Activated CD4-positive, alpha-beta T cell treated with anti-CD3 and anti-CD28 coated beads, Interleukin-2, amount 50 U/mL, for 48 hours (primary cell): ENCODE measurements around the gene NDEL1.

Experiments used
- DNase-seq, 2 experiments: peaks; one replicate each; pipeline ENCODE4 v3.0.0-alpha.2; 2020

NDEL1 gene

DNA sequence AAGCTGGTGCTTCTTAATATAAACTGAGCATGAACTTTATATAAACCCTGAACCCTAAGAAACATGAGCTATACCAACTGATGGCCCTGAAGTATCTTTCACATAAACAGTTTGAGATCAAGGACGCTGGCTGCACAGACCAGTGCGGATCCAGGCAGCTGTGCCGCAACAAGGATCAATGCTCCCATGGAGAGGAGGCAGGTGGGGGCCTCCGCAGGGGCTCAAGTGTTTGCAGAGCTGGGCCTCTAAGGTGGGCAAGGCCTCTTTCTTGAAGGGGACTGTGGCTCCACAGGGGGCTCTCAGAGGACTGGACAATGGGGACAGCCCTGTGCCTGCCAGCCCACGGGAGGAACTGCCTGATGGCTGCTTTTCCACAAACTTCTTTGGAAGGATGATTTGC, 46.0 kb downstream of the NDEL1 start:
- no peak for DNase-seq

DNA sequence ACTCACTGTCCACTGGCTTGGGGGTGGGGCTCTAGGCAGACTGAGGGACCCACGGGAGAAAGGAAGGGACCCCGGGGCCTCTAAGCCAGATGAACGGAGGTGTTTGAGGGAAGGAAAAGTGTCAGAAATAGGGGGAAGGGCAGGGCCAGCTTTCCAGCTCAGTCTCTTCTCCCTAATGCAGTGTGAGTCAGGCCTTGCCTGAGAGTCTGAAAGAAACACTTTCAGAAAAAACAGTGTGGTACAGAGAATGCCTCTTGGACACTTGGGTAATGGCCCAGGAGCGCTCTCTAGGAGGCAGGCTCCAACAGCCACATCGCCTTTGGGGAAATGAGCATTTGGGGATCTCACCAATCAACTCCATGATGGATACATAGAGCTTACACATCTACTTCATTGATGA, 46.9 kb downstream of the NDEL1 start:
- no peak for DNase-seq

- no peak for DNase-seq
Measured at GRCh38 chr17:8484465-8484864, 48.8 kb downstream of the NDEL1 start.

DNA sequence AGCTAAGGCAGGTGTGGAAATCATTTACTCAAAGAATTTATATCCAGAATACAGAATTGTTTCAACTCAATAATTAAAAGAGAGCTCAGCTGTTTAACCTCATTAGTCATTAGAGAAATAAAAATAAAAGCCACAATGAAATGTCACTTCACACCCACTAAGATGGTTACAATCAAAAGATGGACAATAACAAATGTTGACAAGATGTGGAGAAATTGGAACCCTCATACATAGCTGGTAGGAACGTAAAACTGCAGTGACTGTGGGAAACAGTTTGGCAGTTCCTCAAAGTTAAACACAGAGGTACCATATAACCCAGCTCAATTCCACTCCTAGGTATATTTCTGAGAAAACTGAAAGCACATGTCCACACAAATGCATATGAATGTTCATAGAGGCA, 49.8 kb downstream of the NDEL1 start:
- DNase-seq, result no peak

DNA sequence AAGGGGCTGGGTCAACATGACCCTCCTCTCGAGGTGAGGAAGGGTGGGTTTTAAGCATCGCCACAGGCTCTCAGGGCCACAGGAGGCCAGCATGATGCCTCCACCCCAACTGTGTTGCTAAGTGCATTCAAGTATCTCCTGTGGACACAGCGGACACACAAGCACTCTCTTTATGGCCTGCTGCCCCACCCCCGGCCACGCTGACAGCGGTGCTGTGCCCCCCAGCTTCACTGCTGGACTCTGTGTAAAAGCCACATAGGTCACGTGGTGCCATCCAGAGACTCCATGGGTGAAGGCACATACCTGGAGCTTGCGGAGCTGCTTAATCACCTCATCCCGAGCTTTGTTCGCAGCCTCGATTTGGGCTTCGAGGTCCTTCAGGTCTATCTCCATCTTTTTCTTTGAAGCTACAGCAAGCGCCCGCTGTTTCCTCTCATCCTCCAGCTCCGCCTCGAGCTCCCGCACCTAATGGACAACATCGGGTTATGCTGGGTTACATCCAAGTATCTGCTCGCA, 51.5 kb downstream of the NDEL1 start:
- DNase-seq, result no peak

DNA sequence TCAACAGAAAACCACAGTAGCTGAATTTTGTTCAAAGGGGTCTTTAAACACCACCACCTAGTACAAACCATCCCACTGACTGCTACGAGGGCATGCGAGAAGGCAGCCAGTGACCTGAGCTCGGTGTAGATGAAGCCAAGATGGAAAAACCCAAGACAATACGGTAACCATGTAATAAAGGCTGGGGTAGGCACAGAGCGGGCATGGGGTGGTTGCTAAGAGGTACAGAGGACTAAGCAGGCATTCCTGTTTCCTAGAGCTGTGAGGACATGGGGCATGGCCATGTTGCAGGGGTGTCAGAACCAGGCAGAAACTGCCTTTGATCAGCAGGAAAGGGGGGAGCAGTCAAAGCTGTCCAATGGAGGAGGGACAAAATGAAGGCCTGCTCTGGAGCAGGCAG, 52.1 kb downstream of the NDEL1 start:
- DNase-seq, result no peak

GRCh38 chr17:8488491-8488890, 52.8 kb downstream of the NDEL1 start:
- no peak for DNase-seq

DNA sequence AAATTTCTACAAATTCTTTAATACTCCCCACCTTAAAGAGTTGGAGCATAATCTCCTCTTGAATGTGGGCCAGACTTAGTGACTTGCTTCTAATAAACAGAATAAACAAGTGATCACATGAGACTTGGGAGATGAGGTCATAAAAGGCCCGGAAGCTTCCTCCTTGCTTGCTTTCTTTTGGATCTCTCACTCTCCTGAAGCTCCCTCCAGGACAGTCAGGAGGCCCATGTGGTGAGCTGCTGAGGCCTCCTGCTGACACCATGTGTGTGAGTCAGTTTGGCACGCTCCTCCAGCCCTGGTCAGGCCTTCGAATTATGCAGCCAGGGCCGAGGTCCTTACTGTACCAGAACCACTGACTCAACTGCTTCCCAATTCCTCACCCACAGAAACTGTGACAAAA, 53.2 kb downstream of the NDEL1 start:
- no peak for DNase-seq

DNA sequence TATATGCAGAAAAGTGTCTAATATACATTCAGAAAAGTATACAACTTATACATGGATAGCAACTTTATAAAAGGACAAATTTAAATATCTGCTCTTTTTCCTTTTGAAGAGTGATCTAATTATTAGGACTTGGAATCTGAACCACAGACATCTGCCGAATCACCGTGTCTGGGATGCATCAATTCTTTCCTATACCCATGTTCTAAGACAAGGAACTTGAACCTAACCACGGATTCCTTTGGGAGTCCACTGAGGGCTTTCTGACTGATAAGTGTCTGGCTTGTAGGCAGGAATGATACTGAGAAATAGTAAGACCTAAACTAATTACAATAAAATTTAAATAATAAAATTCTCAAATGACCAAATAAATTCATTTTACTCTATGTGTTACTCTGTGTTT, 54.2 kb downstream of the NDEL1 start:
- DNase-seq, result no peak

DNA sequence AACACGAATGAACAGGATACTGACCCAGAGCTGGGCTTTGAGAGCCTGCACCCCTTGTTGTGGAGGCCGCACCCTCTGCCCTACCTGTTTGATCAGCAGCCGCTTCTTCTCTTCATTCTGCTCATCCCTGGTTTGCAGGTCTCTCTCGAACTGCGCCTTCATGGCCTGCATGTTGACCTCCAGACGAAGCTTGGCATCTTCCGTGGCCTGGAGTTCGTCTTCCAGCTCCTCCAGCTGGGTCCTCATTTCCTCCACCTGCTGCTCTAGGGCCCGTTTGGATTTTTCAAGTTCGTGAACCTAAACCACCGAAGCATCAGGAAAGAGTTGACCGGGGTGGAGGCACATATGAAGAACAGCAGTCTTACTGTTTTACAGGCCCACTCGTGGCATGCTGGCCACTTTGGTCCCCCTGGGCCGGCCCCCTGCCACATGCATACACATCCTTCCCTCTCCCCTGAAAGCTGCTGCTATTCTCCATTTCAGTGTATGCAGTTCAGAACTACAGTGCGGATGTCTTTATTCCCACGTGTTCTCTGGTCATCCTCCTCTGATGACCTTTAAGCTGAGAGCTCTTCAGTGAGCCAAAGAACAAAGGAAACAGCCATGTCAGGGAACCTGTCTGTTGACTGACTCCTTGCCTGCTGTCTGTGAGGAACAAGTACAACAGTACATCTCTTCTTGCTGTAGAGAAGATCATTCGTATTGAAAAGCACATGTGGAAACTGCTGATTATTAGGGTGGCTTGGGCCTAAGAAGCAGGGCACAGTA, 54.8 kb downstream of the NDEL1 start:
- no peak for DNase-seq

DNA sequence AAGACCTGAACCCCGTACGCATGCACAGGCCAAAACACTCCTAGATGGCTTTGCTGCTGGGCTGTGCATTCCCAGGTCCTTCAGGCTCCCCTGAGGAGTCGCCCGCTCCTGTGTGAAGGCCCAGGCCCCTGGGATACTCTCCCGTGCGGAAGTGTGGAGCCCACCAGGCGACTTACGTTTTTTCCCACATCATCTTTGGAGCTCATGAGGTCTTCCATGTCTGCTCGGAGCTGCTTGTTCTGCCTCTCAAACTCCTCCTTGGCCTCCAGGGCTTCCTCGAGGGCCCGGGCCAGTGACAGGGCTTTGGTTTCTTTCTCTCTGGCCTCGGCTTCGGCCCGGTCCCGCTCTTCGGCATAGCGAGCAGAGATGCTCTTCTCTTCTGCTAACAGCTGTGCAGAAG, 56.4 kb downstream of the NDEL1 start:
- no peak for DNase-seq

DNA sequence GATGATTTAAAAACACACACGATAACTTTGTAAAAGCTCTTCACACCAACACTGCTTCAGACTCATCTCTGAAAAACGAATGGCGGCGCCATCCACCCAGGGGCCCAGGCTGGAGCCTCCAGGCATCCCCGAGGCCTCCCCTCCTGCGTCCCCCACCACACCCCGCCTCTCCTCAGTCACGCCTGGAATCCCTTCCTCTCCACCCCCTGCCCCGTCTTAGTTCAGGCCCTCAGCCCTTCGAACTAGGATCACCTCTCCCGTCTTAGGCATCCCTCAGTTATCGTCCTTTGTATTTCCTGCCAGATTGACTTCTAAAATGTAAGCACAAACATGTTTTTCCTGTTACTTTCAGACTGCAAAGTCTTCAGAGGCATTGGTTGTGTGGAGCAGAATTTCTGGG, 58.3 kb downstream of the NDEL1 start:
- no peak for DNase-seq

DNA sequence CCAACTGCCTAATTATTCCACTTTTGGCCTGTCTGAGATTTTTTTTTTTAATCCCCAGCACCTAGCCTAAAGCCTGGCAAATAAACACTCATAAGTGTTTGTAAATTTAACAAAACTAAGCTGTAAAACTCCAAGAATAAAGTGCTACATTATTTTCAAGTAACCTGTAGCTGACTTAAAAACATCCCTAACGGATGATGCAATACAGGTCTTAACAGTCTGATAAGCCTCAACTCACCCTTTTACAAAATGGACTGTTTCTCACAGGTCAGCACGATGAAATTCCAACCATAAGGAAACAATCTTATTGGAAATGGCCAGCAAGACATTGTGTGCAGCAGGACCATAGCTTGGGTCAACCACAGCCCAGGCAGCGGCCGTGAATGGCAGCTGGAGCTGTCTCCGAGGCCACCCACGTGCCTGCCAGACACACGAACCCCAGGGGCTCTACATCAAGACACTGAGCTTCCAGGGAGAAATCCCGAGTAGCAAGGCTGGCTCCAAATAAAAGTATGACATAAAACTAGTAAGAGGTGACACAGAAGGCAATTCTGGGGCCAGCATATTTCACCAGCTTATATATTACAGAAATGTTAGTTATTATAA, 58.9 kb downstream of the NDEL1 start:
- DNase-seq, result no peak

DNA sequence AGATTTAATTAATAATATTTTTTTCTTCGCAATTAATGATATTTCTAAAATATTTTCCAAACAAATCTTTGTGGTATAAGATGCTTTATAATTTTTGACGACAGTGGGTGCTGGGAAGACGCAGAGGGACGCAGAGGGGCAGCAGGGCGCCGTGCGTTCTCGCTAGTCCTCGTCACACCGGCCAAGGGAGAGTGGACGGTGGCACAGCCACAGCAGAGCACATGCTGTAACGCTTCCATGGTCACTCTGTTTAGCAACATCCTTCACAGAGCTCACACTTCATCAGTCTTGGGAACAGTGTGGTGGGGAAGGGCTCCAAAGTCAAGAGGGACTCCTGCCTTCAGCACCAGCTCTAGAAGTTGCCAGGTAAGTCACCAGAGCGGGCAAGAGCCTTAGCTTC, 60.4 kb downstream of the NDEL1 start:
- DNase-seq, result no peak

DNA sequence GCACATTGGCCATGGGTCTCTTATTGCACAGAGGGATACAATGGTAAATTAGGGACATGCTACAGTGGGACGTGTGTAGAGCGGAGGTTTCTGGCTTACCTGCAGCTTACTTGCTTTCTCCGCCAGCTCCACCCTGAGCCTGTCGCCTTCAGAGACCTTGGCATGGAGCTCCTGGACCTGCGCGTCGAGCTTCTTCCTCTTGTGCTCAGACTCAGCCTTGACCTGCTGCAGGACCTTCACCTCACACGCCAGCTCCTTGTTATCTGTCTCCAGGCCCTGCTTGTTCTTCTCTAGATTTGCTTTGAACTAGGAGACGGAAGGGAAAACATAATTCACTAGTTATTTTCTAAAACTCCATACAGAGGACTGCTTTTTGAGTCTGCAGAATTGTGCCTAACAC, 63.5 kb downstream of the NDEL1 start:
- no peak for DNase-seq

DNA sequence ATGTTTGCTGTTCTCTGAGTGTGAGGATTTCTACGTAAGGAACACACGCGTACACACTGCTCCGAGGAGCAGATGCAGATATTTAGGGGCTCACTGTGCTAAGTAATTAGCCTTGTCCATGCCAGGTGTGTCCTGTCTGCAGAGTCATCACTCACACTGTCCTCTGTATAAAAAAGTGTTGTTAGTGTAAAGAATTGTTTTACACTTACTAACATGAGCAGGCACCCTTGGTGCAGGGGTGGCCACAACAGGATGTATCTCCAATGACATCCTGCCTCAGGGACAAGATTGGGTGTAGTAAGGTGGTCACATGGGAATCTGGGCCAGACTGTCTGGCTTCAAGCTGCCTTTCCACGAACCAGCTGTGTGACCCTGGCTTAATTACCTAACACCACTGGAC, 63.9 kb downstream of the NDEL1 start:
- DNase-seq, result no peak

DNA sequence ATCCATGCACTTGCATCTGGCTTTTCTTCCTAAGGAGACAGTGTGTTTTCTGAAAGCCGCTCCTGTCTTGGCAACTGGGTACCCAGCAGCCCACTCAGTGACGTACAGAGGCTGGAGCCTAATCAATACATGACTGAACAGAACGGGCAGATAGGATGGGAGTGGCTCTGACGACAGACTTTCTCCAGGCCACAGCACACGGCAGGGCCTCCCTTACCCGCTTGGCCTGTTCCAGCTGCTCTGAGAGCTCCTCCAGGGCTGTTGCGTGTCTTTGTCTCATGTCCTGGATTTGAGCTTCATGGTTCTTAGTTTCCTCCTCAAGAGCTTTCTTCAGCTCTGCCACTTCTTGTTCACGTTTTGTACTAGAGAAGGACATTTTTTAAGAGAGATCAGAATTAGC, 64.9 kb downstream of the NDEL1 start:
- DNase-seq, result no peak

GRCh38 chr17:8502126-8502525, 66.4 kb downstream of the NDEL1 start:
- DNase-seq, result no peak

GRCh38 chr17:8503368-8503767, 67.7 kb downstream of the NDEL1 start:
- DNase-seq, result no peak

GRCh38 chr17:8503807-8504206, 68.1 kb downstream of the NDEL1 start:
- no peak for DNase-seq

GRCh38 chr17:8504460-8505207, 69.0 kb downstream of the NDEL1 start:
- DNase-seq, result no peak

DNA sequence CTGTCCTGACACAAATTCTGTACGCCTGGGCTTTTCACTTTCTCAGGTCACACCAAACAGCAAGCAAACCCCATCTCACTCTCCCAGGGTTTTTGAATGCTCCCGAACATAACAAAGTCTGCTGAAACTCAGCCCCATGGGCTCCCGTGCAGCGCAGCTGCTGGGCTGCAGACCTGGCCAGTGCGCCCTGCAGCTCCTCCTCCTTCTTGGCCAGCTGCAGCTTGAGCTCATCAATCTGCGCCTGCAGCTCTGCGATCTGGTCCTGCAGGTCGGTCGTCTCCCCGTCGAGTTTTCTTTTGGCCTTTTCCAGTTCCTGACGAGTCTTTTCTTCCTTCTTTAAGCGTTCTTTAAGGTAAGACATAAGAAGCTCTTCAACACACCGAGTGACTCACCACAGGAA, 70.5 kb downstream of the NDEL1 start:
- no peak for DNase-seq

DNA sequence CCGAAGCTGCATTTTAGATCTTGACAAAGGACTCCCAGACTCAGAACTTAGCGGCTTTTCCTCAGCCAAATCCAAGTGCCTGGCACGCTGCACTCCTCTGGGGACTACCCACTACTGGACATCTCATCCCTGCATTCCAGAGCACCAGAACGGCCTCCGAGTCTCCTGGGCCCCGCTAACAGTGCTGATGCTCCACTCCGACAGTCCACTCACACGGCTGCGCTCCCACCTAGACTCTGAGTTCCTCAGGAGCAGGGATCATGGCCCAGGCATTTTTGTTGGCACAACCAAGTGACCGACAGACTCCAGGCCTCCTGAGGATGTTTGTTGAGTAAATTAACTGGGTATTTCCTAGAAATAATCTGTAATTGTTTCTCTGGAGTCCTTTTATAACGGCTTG, 79.1 kb downstream of the NDEL1 start:
- no peak for DNase-seq
